SK-MEL-5 (cell line): Measurements from ENCODE around the gene HSPA1A. TPM values are rescaled to one million over a fixed set of nuclear protein-coding genes. Genes with fewer than 3 reads are reported as not detected.

Experiments used
- small RNA-seq, 2 experiments: library from RNA; depleted of rRNA; stranded (forward); fragments of <200 nt; gene quantifications; one replicate each; pipeline ENCODE3, GENCODE V24; 2014
- total RNA-seq: library from RNA; depleted of rRNA; stranded (reverse); fragments of >200 nt; shearing (Covaris generic); gene quantifications from 2 replicates; pipeline ENCODE4 v1.2.3, GENCODE V29; 2014; rRNA removed

HSPA1A gene
- total RNA-seq, 1 experiment from 2014 or later, result 7.1 TPM

Small RNAs within 50 kb of the gene (small RNA-seq; reads per million reads assigned to genes)
- gene RF00019 (0 reads per million in 2 experiments), gene SNORD48 (43.9 to 733 reads per million in 2 experiments), gene SNORD52 (0 reads per million in 2 experiments)

Other genes with a start within 250 kb of the HSPA1A start
- gene LTA, start 243.3 kb upstream of the HSPA1A start, total RNA-seq, result not detected in 2 replicates
- not detected in 2 replicates for gene TNF, start 240.0 kb upstream of the HSPA1A start, total RNA-seq
- not detected in 2 replicates for gene LTB, start 233.1 kb upstream of the HSPA1A start, total RNA-seq
- gene LST1, start 229.3 kb upstream of the HSPA1A start, total RNA-seq, result not detected in 2 replicates
- not detected in 2 replicates for gene NCR3, start 222.5 kb upstream of the HSPA1A start, total RNA-seq
- gene AIF1, start 200.3 kb upstream of the HSPA1A start, total RNA-seq, result not detected in 2 replicates
- 32.0 and 48.6 TPM in 2 replicates for gene PRRC2A, start 194.8 kb upstream of the HSPA1A start, total RNA-seq
- 110 and 149 TPM in 2 replicates for gene BAG6, start 162.9 kb upstream of the HSPA1A start, total RNA-seq
- 0.42 and 0.43 TPM in 2 replicates for gene APOM, start 159.6 kb upstream of the HSPA1A start, total RNA-seq
- gene C6orf47, start 154.8 kb upstream of the HSPA1A start, total RNA-seq, result 24.5 and 25.6 TPM in 2 replicates
- gene GPANK1, start 150.5 kb upstream of the HSPA1A start, total RNA-seq, result 17.8 and 18.5 TPM in 2 replicates
- 213 and 226 TPM in 2 replicates for gene CSNK2B, start 149.5 kb upstream of the HSPA1A start, total RNA-seq
- 0.85 and 0.87 TPM in 2 replicates for gene LY6G5B, start 145.6 kb upstream of the HSPA1A start, total RNA-seq
- 0.48 TPM in 1 of 2 replicates, not detected in the other for gene LY6G5C, start 134.5 kb upstream of the HSPA1A start, total RNA-seq
- 53.0 and 55.0 TPM in 2 replicates for gene ABHD16A, start 112.2 kb upstream of the HSPA1A start, total RNA-seq
- gene LY6G6F, start 108.7 kb upstream of the HSPA1A start, total RNA-seq, result not detected in 2 replicates
- not detected in 2 replicates for gene LY6G6D, start 100.2 kb upstream of the HSPA1A start, total RNA-seq
- gene LY6G6C, start 93.8 kb upstream of the HSPA1A start, total RNA-seq, result not detected in 2 replicates
- not detected in 2 replicates for gene MPIG6B, start 92.2 kb upstream of the HSPA1A start, total RNA-seq
- gene DDAH2, start 86.2 kb upstream of the HSPA1A start, total RNA-seq, result 4.6 and 4.7 TPM in 2 replicates
- 466 and 467 TPM in 2 replicates for gene CLIC1, start 79.0 kb upstream of the HSPA1A start, total RNA-seq
- 16.1 and 17.5 TPM in 2 replicates for gene MSH5, start 75.5 kb upstream of the HSPA1A start, total RNA-seq
- gene SAPCD1, start 52.9 kb upstream of the HSPA1A start, total RNA-seq, result 1.1 and 1.7 TPM in 2 replicates
- gene VWA7, start 38.2 kb upstream of the HSPA1A start, total RNA-seq, result not detected in 2 replicates
- 38.9 and 53.0 TPM in 2 replicates for gene VARS1, start 19.8 kb upstream of the HSPA1A start, total RNA-seq
- 45.6 and 47.0 TPM in 2 replicates for gene LSM2, start 8.6 kb upstream of the HSPA1A start, total RNA-seq
- 0.29 TPM in 2 replicates for gene HSPA1L, start 260 bp upstream of the HSPA1A start, total RNA-seq
- 104 TPM in 2 replicates for gene HSPA1B, start 12.2 kb downstream of the HSPA1A start, total RNA-seq
- 213 and 215 TPM in 2 replicates for gene NEU1, start 47.3 kb downstream of the HSPA1A start, total RNA-seq
- gene SLC44A4, start 63.5 kb downstream of the HSPA1A start, total RNA-seq, result not detected in 2 replicates
- 39.4 and 47.7 TPM in 2 replicates for gene EHMT2, start 82.2 kb downstream of the HSPA1A start, total RNA-seq
- 1.3 and 2.2 TPM in 2 replicates for gene ZBTB12, start 86.5 kb downstream of the HSPA1A start, total RNA-seq
- 9.4 and 10.1 TPM in 2 replicates for gene C2, start 112.2 kb downstream of the HSPA1A start, total RNA-seq
- gene CFB, start 130.6 kb downstream of the HSPA1A start, total RNA-seq, result not detected in 2 replicates
- 81.9 and 91.0 TPM in 2 replicates for gene NELFE, start 143.4 kb downstream of the HSPA1A start, total RNA-seq
- 21.4 and 28.3 TPM in 2 replicates for gene SKIC2, start 143.6 kb downstream of the HSPA1A start, total RNA-seq
- 5.2 and 9.2 TPM in 2 replicates for gene DXO, start 156.6 kb downstream of the HSPA1A start, total RNA-seq
- 1.6 and 2.2 TPM in 2 replicates for gene C4A, start 166.5 kb downstream of the HSPA1A start, total RNA-seq
- 0.45 and 2.2 TPM in 2 replicates for gene C4B, start 199.3 kb downstream of the HSPA1A start, total RNA-seq
- gene CYP21A2, start 222.9 kb downstream of the HSPA1A start, total RNA-seq, result not detected in 2 replicates